Stimulated activated naive CD8-positive, alpha-beta T cell treated with anti-CD3 and anti-CD28 coated beads, Interleukin-15, amount 100 ng/mL, for 72 hours (primary cell): Measurements from ENCODE around the gene PRSS50.

Source experiments
- ATAC-seq: fragments of 150-1000 bp; cut with Tn5 transposase; 2 replicates; pipeline ENCODE4 v1.10.0; 2021; ENCODE audit warnings: mild to moderate bottlenecking, moderate library complexity
- DNase-seq, 2 donors: peaks; one replicate each; pipeline ENCODE4 v3.0.0; 2021 to 2022
- H3K27ac Mint-ChIP-seq, 2 donors: one replicate each; pipeline ENCODE4 v1.8.0; 2022; ENCODE audit warnings: mild to moderate bottlenecking in 2 of 2, mixed read lengths in 2 of 2, moderate library complexity in 2 of 2
- H3K27me3 Mint-ChIP-seq: one replicate; pipeline ENCODE4 v1.8.0; 2022; ENCODE audit warnings: mixed read lengths
- H3K4me1 Mint-ChIP-seq: one replicate; pipeline ENCODE4 v1.8.0; 2022; ENCODE audit warnings: mild to moderate bottlenecking, mixed read lengths
- H3K4me3 Mint-ChIP-seq, 2 donors: one replicate each; pipeline ENCODE4 v1.8.0; 2022; ENCODE audit warnings: mild to moderate bottlenecking in 2 of 2, mixed read lengths in 2 of 2, moderate library complexity in 1 of 2
- H3K9me3 Mint-ChIP-seq, 2 donors: one replicate each; pipeline ENCODE4 v1.8.0; 2022; ENCODE audit warnings: mixed read lengths in 2 of 2

PRSS50 gene

DNA sequence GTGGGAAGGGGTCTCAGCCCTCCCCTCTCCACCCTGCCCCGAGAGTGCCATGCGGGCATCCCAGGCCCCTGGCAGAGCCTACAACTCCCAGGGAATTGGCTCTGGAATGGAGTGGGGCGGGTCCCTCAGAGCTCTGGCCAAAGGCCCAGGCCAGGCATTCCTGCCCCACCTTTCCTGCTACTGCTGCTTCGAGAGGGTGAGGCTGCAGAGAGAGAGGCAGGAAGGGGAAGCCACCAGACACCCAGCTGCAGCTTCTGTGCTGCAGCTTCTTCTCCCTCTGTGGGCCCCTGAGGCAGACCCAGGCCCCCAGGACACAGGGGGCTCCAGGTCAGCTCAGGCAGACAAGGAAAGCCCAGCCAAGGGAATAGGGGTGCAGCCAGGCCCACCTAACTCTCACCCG lies 26.9 kb downstream of the PRSS50 start:
- DNase-seq (no peak), ATAC-seq (no peak)
- Mint-ChIP-seq H3K9me3 (no peaks in the 10 kb centered on the region), H3K27me3 (peaks cover 19% of the 10 kb centered on the region), H3K4me3 (no peak overlapping the region), H3K27ac (no peak overlapping the region), H3K4me1 (peaks cover 43% of the 10 kb centered on the region)

DNA sequence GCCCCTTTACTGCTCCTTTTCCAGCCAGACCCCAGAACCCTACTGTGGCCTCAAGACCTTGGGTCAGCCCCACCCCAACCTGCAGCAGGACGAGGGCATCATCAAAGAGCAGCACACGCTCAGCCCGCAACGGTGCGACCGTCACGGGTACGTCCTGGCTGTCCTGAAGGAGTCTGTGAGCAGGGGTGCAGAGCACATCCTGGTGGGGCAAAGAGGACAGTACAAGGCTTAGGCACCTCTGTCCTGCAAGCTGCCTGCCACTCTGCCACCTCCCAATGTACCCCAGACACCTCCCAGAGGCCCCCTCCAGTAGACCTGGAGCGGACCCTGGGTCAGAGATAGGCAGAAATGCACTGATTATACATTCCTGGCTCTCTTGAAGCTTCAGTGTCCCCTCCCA lies 32.2 kb downstream of the PRSS50 start:
- no peaks in the 10 kb centered on the region for H3K4me1 Mint-ChIP-seq
- no peak for DNase-seq
- H3K27ac Mint-ChIP-seq: no peak overlapping the region
- H3K4me3 Mint-ChIP-seq: no peak overlapping the region
- H3K9me3 Mint-ChIP-seq: no peaks in the 10 kb centered on the region
- ATAC-seq: no peak
- no peaks in the 10 kb centered on the region for H3K27me3 Mint-ChIP-seq

DNA sequence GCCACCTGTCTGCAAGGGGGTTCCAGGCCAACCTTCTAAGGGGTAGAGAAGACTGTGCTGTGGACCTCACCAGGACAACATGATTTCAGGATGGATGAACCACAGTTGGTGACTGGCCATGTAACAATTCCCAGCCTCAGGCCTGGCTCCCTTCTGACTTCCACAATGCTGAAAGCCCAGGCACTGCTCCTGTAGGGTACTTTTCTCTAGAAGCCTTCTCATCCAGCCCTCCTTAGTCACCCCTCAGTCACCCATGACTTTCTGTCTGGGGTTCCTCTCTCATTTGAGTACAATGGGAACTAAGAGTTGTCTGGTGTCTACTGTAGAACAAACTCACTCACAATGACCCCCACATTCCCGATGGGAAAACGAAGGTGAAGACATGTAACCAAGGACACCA lies 32.8 kb downstream of the PRSS50 start:
- no peaks in the 10 kb centered on the region for H3K9me3 Mint-ChIP-seq
- H3K4me3 Mint-ChIP-seq: no peak overlapping the region
- peak overlapping the region; percentile 43 to 68 for H3K27ac Mint-ChIP-seq
- ATAC-seq: no peak
- no peaks in the 10 kb centered on the region for H3K27me3 Mint-ChIP-seq
- no peak for DNase-seq
- no peaks in the 10 kb centered on the region for H3K4me1 Mint-ChIP-seq

DNA sequence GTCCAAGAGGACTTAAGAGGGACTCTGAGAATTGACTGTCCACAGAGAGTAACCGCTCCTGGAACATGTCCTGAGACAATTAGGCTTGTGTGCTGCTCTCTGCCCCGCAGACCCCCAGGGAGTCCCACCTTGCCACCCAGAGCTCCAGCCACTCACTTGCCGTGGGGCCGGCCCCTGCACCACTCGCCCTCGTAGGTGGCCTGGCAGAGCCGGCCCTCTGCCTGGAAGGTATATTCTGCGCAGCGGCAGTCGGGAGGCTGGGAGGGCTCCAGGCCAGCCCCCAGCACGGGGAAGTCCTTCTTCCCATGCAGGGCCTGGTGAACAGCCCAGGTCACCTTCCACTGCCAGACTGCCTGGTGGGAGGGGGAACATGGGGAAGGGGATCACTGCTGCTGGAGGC lies 34.7 kb downstream of the PRSS50 start:
- no peak overlapping the region for H3K4me3 Mint-ChIP-seq
- H3K27ac Mint-ChIP-seq: no peak overlapping the region
- H3K9me3 Mint-ChIP-seq: no peaks in the 10 kb centered on the region
- ATAC-seq (no peak), DNase-seq (no peak)
- no peaks in the 10 kb centered on the region for H3K27me3 Mint-ChIP-seq
- no peaks in the 10 kb centered on the region for H3K4me1 Mint-ChIP-seq

DNA sequence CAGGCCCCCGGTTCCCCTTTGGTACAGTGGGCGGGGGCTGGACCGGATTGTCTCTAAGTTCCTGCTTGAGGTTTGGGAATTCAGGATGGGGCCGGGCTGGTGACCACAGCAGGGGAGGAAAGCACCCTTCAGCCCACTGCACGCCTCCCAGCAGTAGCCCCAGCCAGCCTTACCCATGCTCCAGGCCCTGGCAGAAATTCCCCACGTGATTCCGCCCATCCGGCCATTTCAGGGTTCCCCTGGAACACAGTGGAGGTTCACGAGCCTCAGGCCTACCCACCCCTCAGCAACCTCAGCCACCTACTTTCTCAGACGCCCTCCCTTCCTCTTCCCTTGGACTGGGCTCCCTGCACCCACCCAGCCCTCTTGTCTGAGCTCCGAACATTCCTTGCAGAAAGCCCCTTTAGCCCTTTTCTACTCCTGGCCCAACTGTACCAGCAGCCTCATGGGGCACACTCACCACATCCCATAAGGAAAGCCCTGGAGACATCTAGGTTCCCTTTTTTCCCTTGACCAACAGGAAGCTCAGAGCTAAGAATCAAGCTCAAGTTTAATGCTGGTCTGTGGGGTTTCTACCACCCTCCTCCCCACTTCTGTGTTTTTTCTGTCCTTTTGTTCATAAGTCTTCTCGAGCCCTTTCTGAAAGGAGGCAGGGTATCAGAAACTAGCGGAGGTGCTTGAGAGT lies 35.7 kb downstream of the PRSS50 start:
- no peaks in the 10 kb centered on the region for H3K9me3 Mint-ChIP-seq
- peak overlapping the region; percentile 42 to 56 for H3K27ac Mint-ChIP-seq
- ATAC-seq: no peak
- no peak for DNase-seq
- no peak overlapping the region for H3K4me3 Mint-ChIP-seq
- no peaks in the 10 kb centered on the region for H3K4me1 Mint-ChIP-seq
- no peaks in the 10 kb centered on the region for H3K27me3 Mint-ChIP-seq

DNA sequence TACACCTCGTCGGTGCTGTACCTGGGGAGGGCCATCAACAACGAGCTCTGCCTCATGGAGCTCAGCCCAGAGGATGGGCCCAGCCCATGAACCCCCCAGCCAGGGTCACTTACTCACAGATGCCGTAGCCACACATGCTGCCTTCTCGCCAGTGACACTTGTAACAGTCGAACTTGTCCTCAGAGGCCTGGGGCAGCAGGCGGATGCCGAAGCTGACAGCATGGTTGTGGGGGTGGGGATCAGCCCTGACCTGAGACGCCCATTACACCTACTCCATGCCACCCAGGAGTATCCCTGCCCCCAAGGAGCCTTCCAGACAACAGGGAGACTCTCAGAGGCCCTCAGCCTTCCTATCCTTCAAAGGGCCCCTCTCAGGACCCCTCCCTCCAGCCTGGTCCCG lies 36.3 kb downstream of the PRSS50 start:
- DNase-seq (no peak), ATAC-seq (no peak)
- Mint-ChIP-seq H3K27me3 (no peaks in the 10 kb centered on the region), H3K4me3 (no peak overlapping the region), H3K4me1 (no peaks in the 10 kb centered on the region), H3K9me3 (no peaks in the 10 kb centered on the region), H3K27ac (peak overlapping the region in 1 of 2 donors; percentile 85)

DNA sequence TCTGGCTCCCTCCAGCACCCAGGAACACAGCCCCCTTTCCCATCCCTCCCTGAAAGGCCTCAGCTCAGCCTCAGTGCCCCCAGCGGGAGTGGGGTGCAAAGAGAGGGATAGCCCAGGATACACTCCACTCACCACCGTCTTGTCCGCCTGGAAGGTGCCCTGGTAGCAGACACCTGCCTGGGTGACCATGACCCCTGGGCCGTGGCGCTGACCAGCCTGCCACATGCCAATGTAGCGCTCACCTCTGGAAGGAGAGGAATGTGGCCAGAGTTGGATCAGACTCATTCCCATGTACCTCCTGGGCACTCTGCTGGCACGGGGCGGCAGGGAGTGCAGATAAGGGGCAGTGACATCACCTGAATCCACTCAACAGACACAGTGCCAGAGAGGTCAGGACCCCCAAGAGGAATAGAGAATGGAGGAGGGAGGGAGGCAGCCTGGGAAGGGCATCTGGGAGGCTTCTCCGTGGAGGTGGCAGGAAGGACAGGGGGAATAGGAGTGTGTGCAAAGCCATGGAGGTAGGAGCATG lies 37.3 kb downstream of the PRSS50 start:
- no peaks in the 10 kb centered on the region for H3K4me1 Mint-ChIP-seq
- no peak overlapping the region for H3K4me3 Mint-ChIP-seq
- peak overlapping the region in 1 of 2 donors; percentile 7 for H3K27ac Mint-ChIP-seq
- ATAC-seq (no peak), DNase-seq (no peak)
- no peaks in the 10 kb centered on the region for H3K27me3 Mint-ChIP-seq
- no peaks in the 10 kb centered on the region for H3K9me3 Mint-ChIP-seq

DNA sequence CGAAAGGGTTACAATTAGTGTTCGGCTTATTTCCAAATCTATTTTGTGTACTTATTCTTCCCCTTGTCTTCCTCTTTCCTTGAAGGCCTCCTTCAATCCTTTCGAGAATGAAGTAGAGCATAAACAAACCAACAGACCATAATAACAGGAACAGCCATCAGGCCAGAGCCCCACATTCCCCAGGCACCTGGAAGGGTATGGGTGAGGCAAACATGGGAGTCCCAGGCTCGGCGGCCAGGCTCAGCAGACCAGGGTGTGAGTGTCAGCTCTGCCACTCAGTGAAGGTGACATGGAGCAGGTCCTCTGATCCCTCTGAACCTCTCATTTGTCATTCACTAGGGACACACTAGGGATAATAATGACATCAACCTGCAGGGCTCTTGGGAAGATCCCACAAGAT lies 38.0 kb downstream of the PRSS50 start:
- ATAC-seq (no peak), DNase-seq (no peak)
- H3K27ac Mint-ChIP-seq: no peak overlapping the region
- H3K9me3 Mint-ChIP-seq: no peaks in the 10 kb centered on the region
- H3K4me1 Mint-ChIP-seq: no peaks in the 10 kb centered on the region
- no peaks in the 10 kb centered on the region for H3K27me3 Mint-ChIP-seq
- no peak overlapping the region for H3K4me3 Mint-ChIP-seq

DNA sequence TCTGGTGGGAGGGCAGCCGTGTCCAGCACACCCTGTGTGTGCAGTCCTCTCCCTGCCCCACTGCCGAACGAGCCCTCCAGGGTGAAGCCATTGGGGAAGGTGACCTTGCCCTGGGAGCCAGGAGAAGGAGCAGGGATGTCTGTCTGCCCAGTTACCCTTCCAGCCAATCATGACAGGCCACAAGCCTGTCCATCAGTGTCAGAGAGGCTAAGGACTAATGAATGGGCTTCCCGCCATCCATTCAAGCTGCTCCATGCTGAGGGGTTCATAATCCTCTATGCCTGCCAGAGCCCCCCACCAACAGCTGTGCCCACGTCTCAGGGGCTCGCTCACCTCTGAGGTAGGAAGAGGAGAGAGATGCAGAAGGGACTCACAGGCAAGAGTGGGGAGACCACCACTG lies 39.4 kb downstream of the PRSS50 start:
- no peak overlapping the region for H3K27ac Mint-ChIP-seq
- no peak overlapping the region for H3K4me3 Mint-ChIP-seq

DNA sequence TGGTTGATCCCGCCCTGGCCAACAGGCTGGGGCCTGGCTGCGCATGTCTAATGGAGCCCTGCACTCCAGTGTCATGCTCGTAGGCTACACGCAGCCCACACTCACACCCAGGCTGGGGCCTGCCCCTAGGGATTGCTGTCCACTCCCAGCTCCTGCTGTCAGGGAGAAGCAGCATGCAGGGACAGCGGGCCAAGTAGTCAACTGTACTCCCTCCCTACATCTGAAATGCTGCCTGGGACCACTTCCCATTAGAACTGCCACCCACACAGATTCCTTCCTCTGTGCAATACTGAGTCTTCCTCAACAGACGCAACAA lies 40.3 kb downstream of the PRSS50 start:
- no peak overlapping the region for H3K27ac Mint-ChIP-seq
- ATAC-seq (no peak), DNase-seq (no peak)
- H3K4me3 Mint-ChIP-seq: no peak overlapping the region
- H3K27me3 Mint-ChIP-seq: no peaks in the 10 kb centered on the region
- H3K9me3 Mint-ChIP-seq: no peaks in the 10 kb centered on the region
- no peaks in the 10 kb centered on the region for H3K4me1 Mint-ChIP-seq

More for the DNA sequence above, 39.4 kb downstream of the PRSS50 start:
- no peak for ATAC-seq
- no peaks in the 10 kb centered on the region for H3K4me1 Mint-ChIP-seq
- DNase-seq: no peak
- H3K27me3 Mint-ChIP-seq: no peaks in the 10 kb centered on the region
- H3K9me3 Mint-ChIP-seq: no peaks in the 10 kb centered on the region

DNA sequence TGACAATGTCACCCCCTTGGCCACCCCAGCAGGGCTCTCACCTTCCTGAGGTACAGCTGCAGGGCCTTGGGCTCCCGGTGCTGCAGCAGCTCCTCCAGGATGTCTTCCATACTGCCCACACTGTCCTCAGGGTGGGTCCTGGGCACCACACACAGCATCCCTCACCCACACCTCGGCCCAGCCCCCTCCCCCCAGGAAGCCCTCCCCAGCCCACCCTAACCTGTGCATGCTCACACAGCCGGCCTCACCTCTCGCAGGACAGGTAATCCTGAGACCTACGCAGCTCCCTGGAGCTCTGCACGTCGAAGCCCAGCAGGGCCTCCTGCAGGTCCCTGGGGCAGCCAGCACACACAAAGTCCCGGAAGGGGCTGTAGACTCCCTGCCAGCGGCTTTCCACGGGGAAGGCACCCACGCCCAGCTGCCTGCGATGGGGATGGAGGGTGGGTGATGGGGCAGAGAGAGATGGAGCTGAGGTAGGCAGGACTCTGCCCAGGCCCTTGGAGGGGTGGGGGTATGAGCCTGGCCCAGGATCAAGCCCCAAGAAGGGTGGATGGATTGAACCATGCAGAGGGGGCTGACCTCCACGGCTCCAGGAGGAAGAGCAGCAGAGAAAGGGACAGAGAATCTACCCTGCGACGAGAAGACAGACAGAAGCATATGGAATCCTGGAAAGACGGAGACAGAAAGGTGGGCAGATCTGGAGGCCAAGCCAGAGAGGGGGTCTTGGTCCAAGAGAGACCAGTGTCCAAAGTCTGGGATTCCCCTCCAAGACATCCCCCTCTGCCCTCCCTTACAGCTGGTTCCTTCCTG lies 40.9 kb downstream of the PRSS50 start:
- H3K27me3 Mint-ChIP-seq: no peaks in the 10 kb centered on the region
- H3K4me1 Mint-ChIP-seq: no peaks in the 10 kb centered on the region
- DNase-seq: no peak
- no peaks in the 10 kb centered on the region for H3K9me3 Mint-ChIP-seq
- no peak overlapping the region for H3K27ac Mint-ChIP-seq
- ATAC-seq: no peak
- H3K4me3 Mint-ChIP-seq: no peak overlapping the region

DNA sequence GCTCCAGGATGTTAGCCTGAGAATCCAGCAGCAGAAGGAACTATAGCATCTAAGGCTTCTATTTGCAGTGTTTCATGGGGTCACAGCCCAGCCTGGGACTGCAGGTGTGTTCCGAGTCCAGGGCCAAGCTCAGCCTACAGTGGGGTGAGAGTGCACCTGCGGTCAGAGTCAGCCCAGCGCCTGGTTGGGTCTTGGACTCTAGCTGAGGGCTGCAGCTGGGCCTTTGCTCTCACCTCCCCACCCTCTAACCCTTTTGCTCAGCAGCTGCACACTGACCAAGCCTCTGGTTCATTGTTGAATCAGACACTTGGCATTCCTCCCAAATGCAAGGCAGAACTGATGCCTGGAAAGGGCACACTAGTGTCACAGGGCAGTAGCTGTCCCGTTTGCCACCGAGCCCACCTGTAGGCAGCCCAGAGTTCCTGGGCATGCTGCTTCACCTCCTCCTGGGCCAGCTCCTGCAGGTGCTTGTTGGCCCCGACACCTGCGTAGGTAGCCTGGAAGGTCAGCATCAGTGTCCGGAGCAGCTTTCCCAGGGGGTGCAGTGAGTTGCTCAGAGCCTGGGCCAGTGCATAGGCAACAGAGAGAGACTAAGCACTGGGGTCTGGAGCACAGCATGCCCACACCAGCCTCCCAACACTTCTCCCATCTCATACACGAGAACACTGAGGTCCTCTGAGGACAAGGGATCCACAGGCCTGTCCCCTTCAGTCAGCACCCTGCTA lies 41.7 kb downstream of the PRSS50 start:
- ATAC-seq: no peak
- H3K9me3 Mint-ChIP-seq: no peaks in the 10 kb centered on the region
- no peaks in the 10 kb centered on the region for H3K4me1 Mint-ChIP-seq
- DNase-seq: no peak
- H3K4me3 Mint-ChIP-seq: no peak overlapping the region
- no peak overlapping the region for H3K27ac Mint-ChIP-seq
- H3K27me3 Mint-ChIP-seq: no peaks in the 10 kb centered on the region

DNA sequence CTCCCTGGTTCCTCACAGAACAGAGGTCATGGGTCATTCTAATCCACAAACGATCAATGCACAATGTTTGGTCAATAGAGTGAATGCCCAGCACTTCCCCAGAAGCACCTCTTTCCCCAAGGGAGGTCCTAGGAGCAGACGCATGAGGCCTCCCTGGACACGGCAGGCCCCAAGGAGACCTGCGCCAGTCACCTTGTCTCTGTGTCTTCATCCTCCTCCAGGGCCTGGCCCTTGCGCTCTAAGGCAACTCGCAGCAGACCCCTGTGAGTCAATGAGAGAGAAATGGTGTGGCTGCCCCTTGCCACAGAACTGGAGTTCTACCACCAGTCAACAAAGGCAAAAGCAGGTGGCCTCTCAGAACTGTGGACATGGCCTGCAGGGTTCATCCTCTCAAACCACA lies 42.2 kb downstream of the PRSS50 start:
- DNase-seq: no peak
- no peak overlapping the region for H3K4me3 Mint-ChIP-seq
- no peaks in the 10 kb centered on the region for H3K4me1 Mint-ChIP-seq
- no peak overlapping the region for H3K27ac Mint-ChIP-seq
- H3K27me3 Mint-ChIP-seq: no peaks in the 10 kb centered on the region
- H3K9me3 Mint-ChIP-seq: no peaks in the 10 kb centered on the region
- ATAC-seq: no peak

DNA sequence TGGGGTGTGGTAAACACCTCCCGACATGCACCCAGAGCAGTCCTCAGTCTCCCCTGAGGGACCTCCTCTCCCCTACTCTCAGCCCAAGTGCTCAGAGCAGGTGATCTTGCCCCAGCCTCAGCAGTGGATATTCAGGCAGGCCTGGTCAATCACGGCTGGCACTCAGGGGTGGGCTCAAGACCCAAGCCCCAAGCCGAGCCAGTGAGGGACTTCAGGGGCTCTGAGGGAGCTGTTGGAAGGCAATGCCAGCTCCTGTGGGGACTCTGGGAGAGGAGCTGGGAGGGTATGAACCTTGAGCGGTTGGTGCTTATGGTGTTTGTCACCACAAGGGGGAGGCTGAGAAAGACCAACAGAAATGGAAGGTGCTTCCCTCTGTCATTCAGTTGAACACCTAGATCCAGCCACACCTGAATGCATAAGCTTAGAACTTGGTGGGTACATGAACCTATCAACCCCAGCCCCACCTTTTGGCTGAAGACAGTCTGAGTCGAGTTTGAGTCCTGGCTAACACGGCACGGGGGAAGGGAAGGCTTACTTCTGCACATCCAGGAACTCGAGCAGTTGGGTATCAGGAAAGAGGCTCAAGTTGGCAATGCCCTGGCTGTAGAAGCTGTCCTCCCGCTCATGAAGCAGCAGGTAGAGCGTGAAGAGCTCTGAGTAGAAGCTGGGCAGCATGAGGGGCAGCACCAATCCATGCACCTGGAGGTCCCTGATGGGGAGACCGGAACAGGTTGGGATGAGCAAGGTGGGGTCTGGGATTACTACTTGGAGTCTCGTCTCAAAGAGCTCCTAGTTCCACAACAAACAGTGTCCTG lies 43.4 kb downstream of the PRSS50 start:
- Mint-ChIP-seq H3K27me3 (no peaks in the 10 kb centered on the region), H3K9me3 (no peaks in the 10 kb centered on the region), H3K4me1 (no peaks in the 10 kb centered on the region), H3K27ac (no peak overlapping the region), H3K4me3 (no peak overlapping the region)
- DNase-seq (no peak), ATAC-seq (no peak)
